ENCODE data around the gene ENO1.

ENO1 gene

DNA sequence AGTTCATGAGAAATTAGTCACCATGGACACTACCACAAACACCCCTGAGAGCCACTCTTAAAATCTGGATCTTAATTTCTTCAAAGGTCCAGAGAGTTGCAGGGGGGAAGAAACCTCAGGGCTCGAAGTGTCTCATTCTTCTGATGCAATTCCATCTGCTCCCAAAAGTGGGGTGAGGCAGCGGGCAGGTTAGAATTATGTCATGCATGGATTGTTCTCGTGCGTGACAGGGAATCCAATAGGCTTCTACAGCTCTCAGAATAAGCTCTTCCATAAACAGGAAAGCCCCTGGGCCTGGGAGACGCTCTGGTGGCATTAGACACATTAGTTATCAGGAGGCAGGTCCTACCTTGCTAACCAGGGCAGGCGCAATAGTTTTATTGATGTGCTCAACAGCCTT is 8.4 kb downstream of the ENO1 start:
- DNase-seq = no peak

DNA sequence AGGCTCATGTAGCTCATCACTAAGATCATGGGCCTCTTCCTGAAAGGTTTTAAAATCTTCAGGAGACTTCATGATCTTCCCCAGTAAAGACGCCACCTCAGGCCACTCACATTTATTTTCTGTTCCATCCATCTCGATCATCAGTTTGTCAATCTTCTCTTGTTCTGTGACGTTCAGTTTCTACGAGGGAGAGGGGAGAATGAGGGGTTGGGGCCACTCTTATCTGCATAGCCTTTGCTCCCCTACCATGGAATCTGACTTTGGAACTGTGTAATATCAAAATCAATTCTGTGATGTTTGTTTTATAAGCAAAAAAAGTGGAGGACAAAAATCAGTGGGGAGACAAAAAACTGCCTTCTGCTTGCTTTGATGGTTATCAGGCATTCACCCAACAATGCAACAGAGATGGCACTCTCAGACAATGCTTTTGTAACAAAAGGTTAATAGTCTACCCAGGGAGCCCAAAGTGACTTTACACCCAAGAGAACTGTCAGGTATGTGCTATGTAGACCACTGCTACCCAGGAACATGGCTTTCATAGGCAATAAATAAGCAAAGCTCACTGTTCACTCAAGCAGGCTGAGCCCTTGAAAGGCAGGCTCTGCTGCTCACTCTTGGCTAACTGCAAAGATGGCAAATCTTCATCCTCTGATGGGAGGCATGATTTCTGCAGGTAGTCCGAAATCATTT is 10.5 kb downstream of the ENO1 start:
- DNase-seq = no peak

- no peak for DNase-seq
Observed at GRCh38 chr1:8866792-8867415, 11.6 kb downstream of the ENO1 start.

DNA sequence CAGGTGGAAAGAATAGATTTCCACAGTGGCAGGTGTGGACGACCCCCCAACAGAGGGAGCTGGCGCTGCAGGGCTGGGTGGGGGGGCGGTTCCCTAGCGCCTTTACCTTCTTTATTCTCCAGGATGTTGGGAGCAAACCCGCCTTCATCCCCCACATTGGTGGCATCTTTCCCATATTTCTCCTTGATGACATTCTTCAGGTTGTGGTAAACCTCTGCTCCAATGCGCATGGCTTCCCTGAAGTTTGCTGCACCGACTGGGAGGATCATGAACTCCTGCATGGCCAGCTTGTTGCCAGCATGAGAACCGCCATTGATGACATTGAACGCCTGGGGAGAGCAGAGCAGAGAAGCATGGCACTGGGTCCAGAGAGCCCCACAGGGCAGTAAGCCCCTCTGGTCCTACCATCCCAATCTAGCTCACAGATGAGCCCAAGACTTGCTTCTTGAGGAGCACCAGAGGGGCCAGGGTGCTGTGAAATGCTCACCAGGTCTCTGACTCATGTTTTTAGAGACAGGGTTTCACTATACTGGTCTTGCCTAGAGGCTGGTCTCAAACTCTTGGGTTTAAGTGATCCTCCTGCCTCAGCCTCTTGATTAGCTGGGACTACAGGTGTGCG is 12.2 kb downstream of the ENO1 start:
- no peak for DNase-seq

GRCh38 chr1:8864713-8865344 is 13.7 kb downstream of the ENO1 start:
- no peak for DNase-seq

DNA sequence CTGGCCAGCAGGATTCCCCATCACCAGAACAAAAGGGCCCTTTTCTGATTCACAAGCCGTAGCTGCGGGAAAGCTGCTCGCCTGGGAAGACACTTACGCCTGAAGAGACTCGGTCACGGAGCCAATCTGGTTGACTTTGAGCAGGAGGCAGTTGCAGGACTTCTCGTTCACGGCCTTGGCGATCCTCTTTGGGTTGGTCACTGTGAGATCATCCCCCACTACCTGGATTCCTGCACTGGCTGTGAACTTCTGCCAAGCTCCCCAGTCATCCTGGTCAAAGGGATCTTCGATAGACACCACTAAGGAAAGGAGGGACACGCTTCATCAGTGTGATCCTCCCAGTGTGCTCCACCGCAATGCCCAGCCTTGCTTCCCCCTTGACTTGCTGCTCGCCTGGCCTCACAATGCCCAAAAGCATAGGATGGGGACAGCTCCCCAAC is 14.7 kb downstream of the ENO1 start:
- no peak for DNase-seq

DNA sequence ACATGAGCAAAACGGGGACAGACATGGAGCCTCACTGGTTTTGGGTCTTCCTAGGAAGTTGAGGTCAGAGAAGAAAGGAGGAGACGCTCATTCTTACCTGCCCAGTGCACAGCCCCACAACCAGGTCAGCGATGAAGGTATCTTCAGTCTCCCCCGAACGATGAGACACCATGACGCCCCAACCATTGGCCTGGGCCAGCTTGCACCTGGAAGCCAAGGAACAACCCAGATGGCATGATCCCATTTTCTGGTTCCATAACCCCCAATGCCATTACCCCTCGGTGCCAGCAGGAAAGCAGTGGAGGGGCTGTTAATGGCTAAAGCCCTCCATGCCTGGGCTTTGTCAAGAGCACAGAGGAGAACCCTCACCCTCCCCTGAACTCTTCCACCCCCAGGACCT is 15.3 kb downstream of the ENO1 start:
- DNase-seq = no peak

DNA sequence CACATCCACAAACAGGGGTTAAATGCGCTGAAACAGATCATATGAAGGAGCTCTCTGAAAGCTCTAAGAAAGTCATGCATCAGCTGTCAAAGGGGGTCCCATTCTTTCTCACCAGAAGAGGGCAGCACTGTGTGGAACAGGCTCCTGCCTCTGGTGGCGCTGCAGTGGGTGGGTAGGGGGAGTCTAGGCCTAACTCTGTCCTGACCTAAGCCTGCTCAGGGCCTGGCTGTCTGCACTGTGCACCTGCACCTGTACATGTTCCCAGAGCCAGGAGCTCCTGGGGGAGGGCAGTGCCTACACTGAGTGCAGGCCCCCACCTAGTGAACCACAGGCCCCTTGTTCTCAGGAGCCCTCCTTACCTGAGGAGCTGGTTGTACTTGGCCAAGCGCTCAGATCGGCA is 16.0 kb downstream of the ENO1 start:
- no peak for DNase-seq

DNA sequence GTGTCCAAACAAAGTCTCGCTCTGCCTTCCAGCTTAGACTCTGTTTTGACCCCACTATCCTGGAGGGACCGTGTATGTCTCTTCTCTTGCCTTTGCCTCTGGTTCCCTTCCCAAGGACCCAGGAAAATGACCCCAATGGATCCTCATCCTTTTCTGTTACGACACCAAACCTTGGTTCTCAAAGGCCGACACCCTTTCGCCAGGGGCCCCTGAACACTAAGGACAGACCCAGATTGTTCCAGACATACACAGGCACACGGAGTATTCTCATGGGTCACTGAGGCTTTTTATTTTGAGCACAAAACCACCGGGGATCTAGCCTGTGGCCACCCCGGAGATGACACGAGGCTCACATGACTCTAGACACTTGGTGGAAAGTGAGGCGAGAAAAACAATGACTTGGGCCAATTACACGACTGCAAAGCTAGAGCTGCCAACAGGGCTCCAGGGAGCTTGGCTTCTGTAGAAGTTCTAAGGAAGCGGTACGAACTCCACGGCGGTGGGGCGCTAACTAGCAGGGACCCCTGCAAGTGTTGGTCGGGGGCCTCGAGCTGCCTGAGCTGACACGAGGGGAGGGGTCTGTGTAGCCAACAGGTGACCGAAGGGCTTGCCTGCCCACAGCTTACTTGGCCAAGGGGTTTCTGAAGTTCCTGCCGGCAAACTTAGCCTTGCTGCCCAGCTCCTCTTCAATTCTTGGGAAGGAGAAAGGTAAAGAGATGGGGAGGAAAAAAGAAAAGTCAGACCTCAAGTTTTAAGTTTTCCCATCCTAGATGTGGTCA is 17.6 kb downstream of the ENO1 start:
- DNase-seq = no peak

GRCh38 chr1:8858888-8859706 is 19.4 kb downstream of the ENO1 start:
- peak; percentile 15 for DNase-seq

DNA sequence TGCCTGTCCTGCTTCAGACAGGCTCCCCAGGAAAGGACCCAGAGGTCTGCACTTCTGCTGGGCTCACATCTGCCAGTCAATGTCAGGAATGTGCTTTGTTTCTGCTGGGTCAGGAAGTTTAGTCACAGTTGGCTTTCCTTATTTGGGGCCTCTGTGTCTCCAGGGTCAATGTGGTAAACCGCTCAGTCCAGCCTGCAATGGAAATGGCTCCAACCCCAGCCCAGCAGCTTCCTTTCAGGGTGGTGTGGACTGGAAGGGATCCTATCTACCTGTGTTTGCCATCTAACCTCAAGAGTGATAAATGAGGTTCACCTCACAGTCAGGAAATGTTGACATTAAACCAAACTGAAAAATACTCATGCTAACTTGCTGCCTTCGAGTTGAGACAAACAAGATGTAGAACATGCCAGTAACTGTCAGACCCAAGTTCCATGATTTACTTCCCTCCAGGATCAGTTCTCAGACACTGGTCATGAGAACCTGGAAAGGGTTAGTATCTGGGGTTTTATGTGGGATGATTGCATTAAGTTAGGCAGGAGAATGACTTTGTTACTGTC is 20.3 kb downstream of the ENO1 start:
- DNase-seq = no peak

DNA sequence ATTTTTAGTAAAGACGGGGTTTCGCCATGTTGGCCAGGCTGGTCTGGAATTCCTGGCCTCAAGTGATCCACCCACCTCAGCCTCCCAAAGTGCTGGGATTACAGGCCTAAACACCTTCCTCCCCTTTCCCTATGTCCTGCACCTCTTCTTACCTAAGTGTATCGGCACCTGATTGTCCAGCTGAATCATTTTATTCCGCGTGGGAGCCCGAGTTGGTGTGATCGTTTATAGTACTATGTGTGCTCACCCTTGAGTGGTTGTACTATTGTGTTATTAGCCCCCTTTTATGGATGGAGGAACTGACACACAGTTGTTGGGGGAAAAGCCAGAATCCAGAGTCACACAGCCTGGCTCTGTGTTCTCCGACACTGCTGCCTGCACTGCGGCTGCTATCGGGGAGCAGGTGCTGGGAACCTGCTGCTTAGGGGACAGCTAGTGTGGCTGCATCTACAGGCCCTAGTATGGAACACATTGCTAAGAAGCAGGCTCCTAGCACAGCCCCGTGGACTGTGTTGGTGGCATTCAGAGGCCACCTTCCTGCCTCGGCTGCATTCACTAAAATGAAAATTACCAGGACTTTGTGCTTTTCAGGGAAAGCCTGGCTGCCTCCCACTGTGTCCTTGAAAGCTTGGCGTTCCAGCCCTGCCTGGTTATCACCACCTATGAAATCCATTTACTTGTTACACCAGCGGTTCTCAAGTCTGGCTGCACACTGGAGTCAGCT is 21.6 kb downstream of the ENO1 start:
- no peak for DNase-seq

DNA sequence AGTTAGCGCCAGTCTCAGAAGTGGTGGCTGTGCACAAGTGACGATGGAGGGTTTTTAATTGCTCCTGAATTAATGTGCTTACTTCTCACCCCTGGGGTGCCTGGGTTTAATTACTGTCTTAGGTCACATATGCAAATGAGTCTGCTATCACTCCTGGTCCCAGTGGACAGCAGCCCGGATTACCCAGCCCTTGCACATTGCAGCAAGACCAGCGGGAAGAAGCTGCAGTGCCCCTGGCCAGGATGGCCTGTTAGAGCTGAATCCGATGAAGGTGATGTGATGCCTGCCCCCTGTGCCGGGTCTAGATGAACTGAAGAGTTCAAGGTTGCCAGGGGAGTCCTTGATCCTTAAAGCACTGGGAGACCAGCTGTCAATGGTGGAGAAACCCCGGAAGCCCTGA is 24.2 kb downstream of the ENO1 start:
- no peak for DNase-seq

- DNase-seq = no peak
Observed at GRCh38 chr1:8851060-8851459, 27.4 kb downstream of the ENO1 start.

DNA sequence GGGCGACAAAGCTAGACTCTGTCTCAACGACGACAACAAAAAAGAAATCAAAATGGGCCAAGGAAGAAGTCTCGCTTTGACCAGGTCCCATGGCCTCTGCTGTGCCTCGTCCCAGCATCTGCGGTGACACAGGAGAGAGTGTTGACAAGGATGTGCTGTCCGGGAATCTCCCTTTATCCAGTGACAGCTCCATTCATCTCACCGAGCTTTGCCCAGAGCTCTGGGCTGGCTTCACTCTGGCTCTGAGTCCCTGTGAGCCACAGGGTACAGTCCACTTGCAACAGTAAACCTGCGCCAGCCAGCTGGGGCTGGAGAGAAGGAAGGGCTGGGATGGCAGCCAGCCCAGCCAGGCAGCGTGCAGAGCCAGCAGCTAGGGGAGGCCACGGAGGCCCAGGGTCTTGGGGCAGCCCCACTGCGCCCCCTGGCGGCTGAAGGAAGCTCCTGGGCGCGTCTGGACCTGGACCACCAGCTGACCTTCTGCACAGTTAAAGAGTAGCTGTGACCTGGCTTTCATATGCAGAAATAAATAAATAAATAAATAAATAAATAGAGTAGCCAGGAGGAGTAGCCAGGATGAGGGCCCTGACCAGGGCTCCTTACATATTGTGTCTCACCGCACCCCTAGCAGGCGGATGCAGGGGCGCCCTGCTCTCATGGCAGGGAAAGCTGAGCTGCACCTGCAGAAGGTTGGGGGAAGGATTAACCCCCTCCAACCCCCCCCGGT is 29.7 kb downstream of the ENO1 start:
- DNase-seq = peak; percentile 76

- peak; percentile 29 for DNase-seq
Observed at GRCh38 chr1:8847990-8848389, 30.5 kb downstream of the ENO1 start.

DNA sequence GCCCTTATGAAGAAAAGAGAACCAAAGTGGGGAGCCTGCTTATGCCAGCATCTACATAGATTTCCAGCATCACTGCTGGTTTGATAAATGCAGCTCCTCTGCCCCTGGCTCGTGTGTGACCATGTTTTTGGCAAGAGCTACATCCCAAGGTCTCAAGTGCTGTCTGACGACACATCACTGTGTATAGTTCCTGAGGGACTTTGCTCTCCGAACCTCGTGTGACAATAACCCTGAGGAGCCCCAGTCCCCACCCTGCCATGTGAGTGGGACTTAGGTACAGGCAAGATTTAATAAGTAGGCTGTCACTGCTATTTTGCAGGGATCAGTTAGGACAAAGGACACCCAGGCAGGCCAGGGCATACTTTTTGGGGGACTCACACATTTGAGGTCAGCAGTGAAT is 32.2 kb downstream of the ENO1 start:
- no peak for DNase-seq

DNA sequence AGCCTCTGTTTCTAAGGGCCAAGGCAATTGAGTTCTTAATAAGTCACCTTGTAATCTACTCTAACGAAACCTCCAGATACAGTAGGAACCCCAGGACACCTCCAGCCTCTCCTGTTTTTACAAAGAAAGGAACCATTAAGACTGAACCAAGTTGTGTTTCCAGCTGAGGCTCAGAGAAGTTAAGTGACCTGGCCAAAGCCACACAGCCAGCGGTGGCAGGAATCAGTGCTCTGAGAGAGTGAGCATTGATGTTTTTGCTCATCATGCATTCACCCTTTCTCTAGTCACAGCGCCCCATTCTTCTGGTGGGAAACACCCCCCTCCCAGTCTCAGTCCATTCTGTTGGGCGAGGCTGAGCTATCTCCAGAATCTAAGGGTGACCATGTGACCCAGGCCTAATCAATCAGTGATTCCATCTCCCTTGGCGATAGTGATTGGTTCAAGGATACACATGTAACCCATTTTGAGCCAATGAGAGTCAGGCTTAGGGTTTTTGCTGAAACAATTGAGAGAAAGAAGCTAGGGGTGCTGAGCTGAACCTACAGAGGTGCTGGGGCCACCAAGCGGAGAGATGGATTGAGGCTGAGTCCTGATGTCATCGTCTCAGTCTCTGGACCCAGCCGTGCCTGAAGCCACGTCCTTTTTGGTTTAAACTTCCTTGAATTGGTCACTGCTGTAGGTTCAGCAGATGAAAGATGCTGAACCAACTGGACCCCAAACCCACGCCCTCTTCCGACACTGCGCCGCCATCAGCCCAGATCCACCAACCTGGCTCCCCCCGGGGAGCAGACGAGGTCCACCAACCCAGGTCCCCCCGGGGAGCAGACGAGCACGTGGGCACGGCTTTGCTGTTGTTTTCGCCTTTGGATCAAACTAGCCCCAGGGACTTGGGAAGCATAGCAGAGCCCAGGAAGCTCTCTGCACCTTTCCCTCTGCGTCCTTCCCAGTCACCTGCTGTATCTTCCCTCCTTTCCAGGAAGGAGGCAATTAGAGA is 33.1 kb downstream of the ENO1 start:
- DNase-seq = no peak

DNA sequence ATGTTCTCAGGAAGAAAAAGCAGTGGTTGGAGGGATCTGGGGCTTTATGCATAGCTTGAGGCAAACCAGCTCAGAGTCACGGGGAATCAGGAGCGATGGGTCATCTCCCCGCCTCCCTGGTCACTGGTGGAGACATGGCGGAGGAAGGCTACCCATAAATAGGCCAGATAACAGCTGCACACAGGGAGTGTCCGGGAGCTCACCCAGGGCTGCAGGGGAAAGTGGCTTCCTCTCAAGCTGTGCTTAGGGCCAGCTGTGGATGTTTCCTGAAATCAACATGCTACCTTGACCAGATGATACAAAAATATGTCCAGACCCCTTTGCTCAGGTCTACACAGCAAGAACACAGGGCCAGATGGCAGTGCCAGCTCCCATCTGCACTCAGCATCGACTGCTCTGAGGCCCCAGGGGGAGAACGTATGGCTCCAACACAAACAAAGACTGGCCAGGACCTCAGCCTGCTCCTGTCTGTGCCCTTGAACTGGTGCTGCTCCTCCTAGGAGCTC is 33.9 kb downstream of the ENO1 start:
- no peak for DNase-seq
